ENCODE measurements around the gene CAMTA1.
"Not testable (repeated sequence)": the region's sequence is repeated elsewhere in the genome, so short reads cannot be mapped to it uniquely, and the experiment has no call there.

Gene CAMTA1

DNA sequence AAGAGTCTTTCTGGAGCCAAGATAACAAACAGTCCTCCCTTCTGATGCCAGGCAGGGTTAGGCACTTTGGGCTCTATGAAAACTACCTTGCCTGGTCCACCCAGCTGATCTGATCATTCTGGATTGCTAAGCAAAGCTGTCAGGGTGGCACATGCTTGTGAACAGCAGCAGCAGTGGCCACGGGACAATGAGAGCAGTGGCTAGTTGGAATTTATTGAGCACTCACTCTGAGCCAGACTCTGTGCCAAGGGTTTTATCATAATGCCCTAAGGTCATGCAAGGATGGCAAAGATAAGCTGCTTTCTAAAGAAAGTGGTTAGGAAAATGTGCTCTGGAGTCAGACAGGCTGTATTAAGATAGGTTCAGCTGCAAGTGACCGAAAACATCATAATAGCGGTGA, 595.5 kb downstream of the CAMTA1 start:
- no peak overlapping the region for H3K4me2 ChIP-seq
- H3K27ac ChIP-seq: no peak overlapping the region
- H3K4me3 ChIP-seq: no peak overlapping the region
- H3K9ac ChIP-seq: no peak overlapping the region
- H3K4me1 ChIP-seq: peaks cover 7% of the 10 kb centered on the region; the same call in 1 of the 2 replicates
- no peaks in the 10 kb centered on the region for H4K20me1 ChIP-seq
- TF ChIP-seq Cebpa-rat (IDR thresholded peaks at IDR 0.05): no peak
- no peaks in the 10 kb centered on the region for H3K27me3 ChIP-seq
- no peaks in the 10 kb centered on the region for H3K36me3 ChIP-seq
- peaks cover 4% of the 10 kb centered on the region; the same call in 1 of the 2 replicates for H3K9me3 ChIP-seq

DNA sequence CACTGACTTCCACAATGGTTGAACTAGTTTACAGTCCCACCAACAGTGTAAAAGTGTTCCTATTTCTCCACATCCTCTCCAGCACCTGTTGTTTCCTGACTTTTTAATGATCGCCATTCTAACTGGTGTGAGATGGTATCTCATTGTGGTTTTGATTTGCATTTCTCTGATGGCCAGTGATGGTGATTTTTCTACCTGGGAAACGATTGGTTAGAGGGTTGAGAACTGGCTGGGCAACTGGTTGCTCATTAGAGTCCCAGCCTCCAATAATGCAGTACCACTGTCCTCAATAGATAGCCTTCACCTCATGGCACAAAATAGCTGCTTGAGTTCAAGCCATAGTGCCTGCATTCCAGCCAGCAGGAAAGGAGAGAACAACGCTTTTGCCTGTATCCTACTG, 596.5 kb downstream of the CAMTA1 start:
- not testable (repeated sequence) for H3K4me1 ChIP-seq, H3K27ac ChIP-seq, H3K9me3 ChIP-seq, H3K36me3 ChIP-seq, H3K4me3 ChIP-seq, H4K20me1 ChIP-seq, H3K9ac ChIP-seq, H3K27me3 ChIP-seq, H3K4me2 ChIP-seq

DNA sequence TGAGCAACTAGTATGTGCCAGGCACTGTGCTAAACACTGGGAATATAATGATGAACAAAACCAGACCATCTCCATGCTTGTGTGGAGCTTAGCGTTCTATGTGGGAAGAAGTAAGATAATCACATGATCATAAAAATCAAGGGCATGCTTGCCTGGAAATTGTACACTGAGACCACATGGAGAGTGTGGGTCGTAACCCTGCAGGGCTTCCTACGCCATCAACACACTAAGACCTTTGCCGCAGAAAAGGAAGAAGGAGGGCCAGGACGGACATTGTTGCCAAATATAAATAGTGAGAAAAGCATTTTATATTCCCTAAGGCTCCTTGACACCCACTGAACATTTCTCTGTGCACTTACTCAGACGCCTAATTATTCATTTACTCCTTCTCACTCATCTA, 597.7 kb downstream of the CAMTA1 start:
- Histone ChIP-seq H3K4me3 (no peak overlapping the region), H3K9me3 (peaks cover 4% of the 10 kb centered on the region; the same call in 1 of the 2 replicates), H3K4me2 (no peak overlapping the region), H3K36me3 (no peaks in the 10 kb centered on the region), H3K27me3 (no peaks in the 10 kb centered on the region; the same call in 1 of the 2 replicates), H3K4me1 (peaks cover 7% of the 10 kb centered on the region; the same call in 1 of the 2 replicates), H4K20me1 (no peaks in the 10 kb centered on the region), H3K9ac (no peak overlapping the region), H3K27ac (no peak overlapping the region)
- TF ChIP-seq Cebpa-rat (IDR thresholded peaks at IDR 0.05): no peak

DNA sequence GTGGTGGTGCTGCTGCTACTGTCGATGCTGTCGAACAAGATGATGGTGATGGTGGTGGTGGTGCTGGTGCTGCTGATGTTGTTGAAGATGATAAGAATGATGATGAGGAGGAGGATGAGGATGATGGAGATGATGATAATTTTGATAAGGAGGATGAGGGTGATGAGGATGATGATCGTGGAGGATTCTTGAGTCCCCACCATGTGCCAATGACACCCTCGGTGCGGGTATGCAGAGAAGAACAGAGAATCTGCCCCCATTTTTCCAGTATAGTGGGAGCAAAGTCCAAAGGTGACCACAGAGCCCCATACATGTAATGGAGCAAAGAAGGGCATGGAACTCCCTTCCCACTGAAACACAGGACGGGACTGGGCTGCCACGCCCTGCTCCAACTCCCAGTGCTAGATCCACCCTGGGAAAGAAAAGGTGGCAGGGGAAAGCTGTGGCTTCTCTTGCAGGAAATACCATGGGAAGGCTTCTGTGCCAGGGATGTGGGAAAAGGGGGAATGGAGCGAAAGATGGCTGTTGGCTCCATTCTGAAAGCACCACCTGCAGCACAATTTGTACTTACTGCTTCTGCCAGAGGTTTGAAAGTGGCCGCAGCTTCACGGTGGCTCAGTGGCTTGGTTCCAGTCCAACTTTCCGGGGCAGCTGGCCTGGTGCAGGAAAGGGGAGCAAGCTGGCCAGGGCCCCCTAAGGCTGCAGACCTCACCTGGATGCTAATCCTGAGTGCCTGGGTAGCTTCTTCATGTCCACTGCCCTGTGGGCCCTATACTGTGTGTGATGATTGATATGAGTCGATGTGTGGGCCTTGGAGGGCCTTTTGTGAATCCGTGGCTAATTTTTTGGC, 598.6 kb downstream of the CAMTA1 start:
- Histone ChIP-seq H3K27me3 (no peaks in the 10 kb centered on the region; the same call in 1 of the 2 replicates), H3K36me3 (no peaks in the 10 kb centered on the region), H3K4me3 (no peak overlapping the region), H3K4me2 (no peak overlapping the region), H3K9me3 (peaks cover 4% of the 10 kb centered on the region; the same call in 1 of the 2 replicates), H4K20me1 (no peaks in the 10 kb centered on the region), H3K9ac (no peak overlapping the region), H3K27ac (no peak overlapping the region), H3K4me1 (peaks cover 13% of the 10 kb centered on the region)
- TF ChIP-seq Cebpa-rat (IDR thresholded peaks at IDR 0.05): no peak

DNA sequence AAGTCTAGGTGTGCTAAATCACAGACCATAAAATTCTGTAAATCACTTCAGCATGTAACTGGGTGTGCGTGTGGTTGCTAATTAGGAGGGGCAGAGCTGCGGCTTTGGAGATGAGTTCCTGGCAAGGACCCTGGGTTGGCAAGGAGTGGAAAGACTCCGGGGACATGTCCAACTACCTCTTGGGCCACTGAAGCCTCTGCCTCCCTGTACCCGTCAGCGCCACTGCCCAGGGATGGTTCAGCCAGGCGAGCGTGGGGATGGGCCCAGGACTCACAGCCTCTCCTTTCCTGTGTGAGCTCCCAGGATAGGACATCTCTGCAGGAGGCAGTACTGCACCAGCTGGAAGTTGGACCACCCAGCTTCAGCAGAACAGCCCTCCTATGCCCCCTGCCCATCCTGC, 599.4 kb downstream of the CAMTA1 start:
- H3K9ac ChIP-seq: no peak overlapping the region
- peaks cover 4% of the 10 kb centered on the region; the same call in 1 of the 2 replicates for H3K9me3 ChIP-seq
- H3K4me3 ChIP-seq: no peak overlapping the region
- H3K4me2 ChIP-seq: no peak overlapping the region
- no peaks in the 10 kb centered on the region for H3K36me3 ChIP-seq
- no peaks in the 10 kb centered on the region for H4K20me1 ChIP-seq
- H3K27ac ChIP-seq: no peak overlapping the region
- no peaks in the 10 kb centered on the region; the same call in 1 of the 2 replicates for H3K27me3 ChIP-seq
- H3K4me1 ChIP-seq: peaks cover 17% of the 10 kb centered on the region
- no peak for TF ChIP-seq Cebpa-rat (IDR thresholded peaks at IDR 0.05)

DNA sequence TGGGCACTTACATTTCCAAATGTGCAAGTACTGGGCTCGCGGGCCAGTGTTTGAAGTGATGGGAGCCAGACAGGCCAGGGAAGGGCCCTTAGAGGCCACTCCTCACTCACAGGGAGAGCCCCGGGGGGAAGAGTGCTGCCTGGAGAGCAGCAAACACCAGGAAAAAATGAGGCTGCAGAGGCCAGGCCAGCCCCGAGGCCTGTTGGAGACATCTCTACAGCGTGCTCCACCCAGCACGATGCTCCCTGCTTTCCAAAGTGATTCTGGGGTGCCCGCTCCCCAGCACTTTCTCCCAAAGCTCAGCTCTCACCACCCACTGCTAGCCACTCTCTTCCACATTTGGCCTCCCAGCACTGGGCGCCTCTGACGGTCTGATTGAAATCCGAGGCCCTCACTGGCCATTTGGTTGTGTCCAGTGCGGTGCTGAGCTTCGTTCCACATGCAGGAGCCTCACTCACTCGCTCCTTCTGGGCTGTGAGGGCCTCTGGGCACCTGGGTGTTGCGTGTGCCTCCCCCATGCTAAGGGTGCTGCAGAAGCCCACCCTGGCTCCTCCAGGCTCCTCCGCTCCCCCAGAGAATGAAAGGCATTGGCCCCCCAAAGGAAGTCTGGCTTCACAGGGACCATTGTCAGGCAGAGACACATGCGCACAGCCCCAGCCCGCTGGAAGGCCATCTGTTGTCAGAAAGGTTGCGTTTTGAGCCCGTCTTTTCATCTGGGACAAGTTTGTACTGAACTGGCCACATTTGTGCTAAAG, 600.4 kb downstream of the CAMTA1 start:
- no peak for TF ChIP-seq Cebpa-rat (IDR thresholded peaks at IDR 0.05)

DNA sequence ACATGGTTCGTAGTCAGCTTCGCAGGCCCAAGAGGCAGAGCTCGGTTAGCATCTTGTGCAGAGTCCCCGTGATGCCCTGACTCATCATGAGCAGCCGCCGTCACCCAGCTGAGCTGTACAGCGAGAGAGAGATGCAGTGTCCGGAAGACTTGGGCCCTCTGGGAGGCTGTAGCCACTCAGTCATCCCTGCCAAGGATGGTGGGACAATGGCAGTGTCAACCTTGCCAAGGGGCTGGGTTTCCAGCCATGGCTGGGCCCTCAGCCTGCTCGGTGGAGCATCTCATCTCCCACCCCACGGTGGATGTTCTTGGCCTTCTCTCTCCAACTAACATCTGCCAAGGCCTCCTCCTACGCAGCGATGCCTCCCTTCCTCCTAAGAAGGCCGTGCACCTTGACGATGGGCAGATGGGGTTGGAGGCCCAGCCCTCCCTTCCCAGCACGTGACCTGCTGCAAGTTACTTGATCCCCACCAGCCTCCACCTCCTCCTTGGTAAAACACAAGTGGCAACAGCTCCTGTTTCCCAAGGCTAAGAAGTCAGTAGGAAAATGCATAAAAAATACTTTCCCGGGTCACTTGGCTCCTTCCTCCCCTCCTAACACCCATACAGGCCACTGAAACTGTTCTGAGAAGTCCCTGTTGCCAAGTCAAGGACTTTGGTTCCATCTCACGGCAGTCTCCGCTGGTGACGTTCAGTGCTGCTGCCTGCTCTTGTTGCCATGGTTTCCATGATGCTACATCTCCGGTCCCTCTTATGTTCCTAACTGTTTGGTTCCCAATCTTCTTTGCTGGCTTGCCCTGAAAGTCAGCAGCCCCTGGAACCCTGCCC, 601.2 kb downstream of the CAMTA1 start:
- peaks cover 4% of the 10 kb centered on the region; the same call in 1 of the 2 replicates for H3K9me3 ChIP-seq
- no peak for TF ChIP-seq Cebpa-rat (IDR thresholded peaks at IDR 0.05)
- H3K4me3 ChIP-seq: no peak overlapping the region
- no peaks in the 10 kb centered on the region for H3K36me3 ChIP-seq
- no peaks in the 10 kb centered on the region for H4K20me1 ChIP-seq
- peaks cover 23% of the 10 kb centered on the region for H3K4me1 ChIP-seq
- H3K27me3 ChIP-seq: no peaks in the 10 kb centered on the region; the same call in 1 of the 2 replicates
- H3K9ac ChIP-seq: no peak overlapping the region
- no peak overlapping the region for H3K4me2 ChIP-seq
- H3K27ac ChIP-seq: no peak overlapping the region

More for the DNA sequence above, 600.4 kb downstream of the CAMTA1 start:
- Histone ChIP-seq H3K4me2 (no peak overlapping the region), H4K20me1 (no peaks in the 10 kb centered on the region), H3K27ac (no peak overlapping the region), H3K9me3 (peaks cover 4% of the 10 kb centered on the region; the same call in 1 of the 2 replicates), H3K9ac (no peak overlapping the region), H3K36me3 (no peaks in the 10 kb centered on the region), H3K27me3 (no peaks in the 10 kb centered on the region; the same call in 1 of the 2 replicates), H3K4me3 (no peak overlapping the region), H3K4me1 (peaks cover 23% of the 10 kb centered on the region)

DNA sequence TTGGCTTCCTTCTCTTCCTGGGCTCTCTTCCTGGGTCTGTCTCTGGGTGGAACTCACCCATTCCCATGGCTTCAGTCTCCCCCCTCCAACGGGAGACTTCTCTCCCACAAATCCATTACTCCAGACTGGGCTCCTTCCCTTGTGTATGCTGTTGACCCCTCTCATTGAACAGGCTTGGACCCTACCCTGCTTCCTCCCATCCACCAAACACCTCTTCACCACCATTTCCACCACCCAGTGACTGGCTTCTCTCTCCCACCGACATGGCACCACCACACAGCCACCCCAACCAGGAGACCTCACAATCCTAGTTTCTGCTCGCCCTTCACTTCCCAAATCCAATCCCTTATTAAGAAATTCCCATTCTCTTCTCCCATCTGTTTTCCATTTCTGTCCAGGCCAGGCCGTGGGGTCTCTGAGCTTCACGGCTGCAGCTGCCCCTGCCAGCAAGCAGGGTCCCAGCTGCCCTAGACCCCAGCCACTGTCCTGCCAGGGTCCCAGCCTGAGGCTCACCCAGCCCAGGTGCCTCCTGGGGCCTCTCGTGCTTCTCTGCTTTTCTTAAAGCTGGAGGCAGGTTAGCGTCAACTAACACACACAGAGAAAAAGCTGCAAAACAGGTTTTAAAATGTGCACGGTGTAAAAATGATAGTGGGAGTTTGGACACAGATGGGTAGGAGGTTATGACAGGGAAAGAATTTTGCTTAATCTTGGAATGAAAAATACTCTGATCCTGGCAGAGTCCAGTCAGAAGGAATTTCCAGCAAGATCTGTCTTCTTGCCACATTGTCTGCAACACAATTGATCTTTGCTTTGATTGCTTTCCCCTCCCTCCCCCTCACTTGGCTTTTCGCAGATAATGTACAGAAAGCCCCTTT, 602.0 kb downstream of the CAMTA1 start:
- no peak overlapping the region for H3K9ac ChIP-seq
- no peak for TF ChIP-seq Cebpa-rat (IDR thresholded peaks at IDR 0.05)
- H3K9me3 ChIP-seq: no peaks in the 10 kb centered on the region
- H3K4me1 ChIP-seq: peaks cover 23% of the 10 kb centered on the region
- no peaks in the 10 kb centered on the region for H3K36me3 ChIP-seq
- H3K4me3 ChIP-seq: no peak overlapping the region
- H3K4me2 ChIP-seq: no peak overlapping the region
- H3K27me3 ChIP-seq: no peaks in the 10 kb centered on the region; the same call in 1 of the 2 replicates
- H3K27ac ChIP-seq: no peak overlapping the region
- H4K20me1 ChIP-seq: no peaks in the 10 kb centered on the region

DNA sequence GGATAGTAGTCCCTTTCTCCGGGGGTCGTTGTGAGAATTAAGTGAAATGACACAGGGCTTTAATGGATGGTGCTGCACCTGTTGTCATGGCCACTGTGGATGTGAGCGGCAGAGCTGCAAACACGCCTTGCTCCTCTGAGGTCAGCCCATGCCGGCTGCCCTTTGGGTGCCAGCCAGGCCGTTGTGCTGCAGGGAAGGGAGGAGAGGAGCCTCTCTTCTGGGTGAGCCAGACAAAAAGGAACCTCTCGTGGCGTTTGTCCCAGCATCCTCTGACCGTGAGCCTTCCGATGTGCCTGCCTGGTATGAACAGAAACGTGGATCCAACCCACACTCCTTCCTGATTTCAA, 602.9 kb downstream of the CAMTA1 start:
- H3K27ac ChIP-seq: no peak overlapping the region
- peaks cover 23% of the 10 kb centered on the region for H3K4me1 ChIP-seq
- H3K9me3 ChIP-seq: no peaks in the 10 kb centered on the region
- no peak overlapping the region for H3K9ac ChIP-seq
- no peak for TF ChIP-seq Cebpa-rat (IDR thresholded peaks at IDR 0.05)
- H3K4me2 ChIP-seq: no peak overlapping the region
- no peaks in the 10 kb centered on the region; the same call in 1 of the 2 replicates for H3K27me3 ChIP-seq
- no peaks in the 10 kb centered on the region for H3K36me3 ChIP-seq
- no peaks in the 10 kb centered on the region for H4K20me1 ChIP-seq
- H3K4me3 ChIP-seq: no peak overlapping the region
